IPS-15b (cell line): ENCODE data around the gene MED1.
"Not testable (repeated sequence)": the region's sequence is repeated elsewhere in the genome, so short reads cannot be mapped to it uniquely, and the experiment has no call there.

Experiments
- H3K27me3 ChIP-seq: one replicate; pipeline ENCODE4 v1.6.1; 2013; ENCODE audit warnings: low read length; ENCODE audit not compliant: control insufficient read depth, insufficient read depth
- H3K36me3 ChIP-seq: one replicate; pipeline ENCODE4 v1.6.1; 2013; ENCODE audit warnings: low read length; ENCODE audit not compliant: control insufficient read depth, insufficient read depth
- H3K4me1 ChIP-seq: one replicate; pipeline ENCODE4 v1.6.1; 2013; ENCODE audit warnings: mild to moderate bottlenecking, low read length; ENCODE audit not compliant: control insufficient read depth, insufficient read depth
- H3K4me3 ChIP-seq: one replicate; pipeline ENCODE4 v1.5.1; 2013; ENCODE audit warnings: low read depth, low read length
- H3K9ac ChIP-seq: one replicate; pipeline ENCODE4 v1.6.1; 2013; ENCODE audit warnings: low read depth, mild to moderate bottlenecking, low read length
- H3K9me3 ChIP-seq: one replicate; pipeline ENCODE4 v1.6.1; 2013; ENCODE audit warnings: mild to moderate bottlenecking, low read length; ENCODE audit not compliant: control insufficient read depth, insufficient read depth

The MED1 gene

GRCh38 chr17:39393736-39394135 lies 57.3 kb downstream of the MED1 start:
- Histone ChIP-seq H3K27me3 (no peaks in the 10 kb centered on the region), H3K4me3 (no peak overlapping the region), H3K4me1 (no peaks in the 10 kb centered on the region), H3K9ac (no peak overlapping the region), H3K9me3 (no peaks in the 10 kb centered on the region), H3K36me3 (no peaks in the 10 kb centered on the region)

- Histone ChIP-seq H3K4me1 (no peaks in the 10 kb centered on the region), H3K9ac (no peak overlapping the region), H3K9me3 (no peaks in the 10 kb centered on the region), H3K4me3 (no peak overlapping the region), H3K27me3 (no peaks in the 10 kb centered on the region), H3K36me3 (no peaks in the 10 kb centered on the region)
Observed at GRCh38 chr17:39391448-39391847, 59.6 kb downstream of the MED1 start.

- H3K9me3 ChIP-seq = no peaks in the 10 kb centered on the region
- no peak overlapping the region for H3K9ac ChIP-seq
- H3K27me3 ChIP-seq = no peaks in the 10 kb centered on the region
- no peaks in the 10 kb centered on the region for H3K36me3 ChIP-seq
- no peaks in the 10 kb centered on the region for H3K4me1 ChIP-seq
- H3K4me3 ChIP-seq = no peak overlapping the region
Observed at GRCh38 chr17:39385040-39385439, 66.0 kb downstream of the MED1 start.

- no peaks in the 10 kb centered on the region for H3K27me3 ChIP-seq
Observed at GRCh38 chr17:39380144-39380543, 70.9 kb downstream of the MED1 start.

GRCh38 chr17:39376434-39376833 lies 74.6 kb downstream of the MED1 start:
- no peak overlapping the region for H3K4me3 ChIP-seq
- H3K9ac ChIP-seq = no peak overlapping the region
- no peaks in the 10 kb centered on the region for H3K4me1 ChIP-seq
- H3K9me3 ChIP-seq = no peaks in the 10 kb centered on the region
- no peaks in the 10 kb centered on the region for H3K36me3 ChIP-seq
- H3K27me3 ChIP-seq = no peaks in the 10 kb centered on the region

More at GRCh38 chr17:39380144-39380543, 70.9 kb downstream of the MED1 start:
- Histone ChIP-seq H3K4me3 (no peak overlapping the region), H3K36me3 (no peaks in the 10 kb centered on the region), H3K4me1 (no peaks in the 10 kb centered on the region), H3K9me3 (no peaks in the 10 kb centered on the region), H3K9ac (no peak overlapping the region)

- H3K27me3 ChIP-seq, H3K9ac ChIP-seq, H3K9me3 ChIP-seq, H3K4me3 ChIP-seq, H3K4me1 ChIP-seq, H3K36me3 ChIP-seq: not testable (repeated sequence)
Observed at GRCh38 chr17:39367805-39368204, 83.3 kb downstream of the MED1 start.

- H3K4me3 ChIP-seq = no peak overlapping the region
- no peak overlapping the region for H3K9ac ChIP-seq
- no peaks in the 10 kb centered on the region for H3K4me1 ChIP-seq
Observed at GRCh38 chr17:39365872-39366271, 85.2 kb downstream of the MED1 start.

GRCh38 chr17:39365242-39365641 lies 85.8 kb downstream of the MED1 start:
- Histone ChIP-seq H3K27me3 (no peaks in the 10 kb centered on the region), H3K4me3 (no peak overlapping the region), H3K9me3 (no peaks in the 10 kb centered on the region), H3K9ac (no peak overlapping the region), H3K4me1 (no peaks in the 10 kb centered on the region), H3K36me3 (no peaks in the 10 kb centered on the region)

More at GRCh38 chr17:39365872-39366271, 85.2 kb downstream of the MED1 start:
- no peaks in the 10 kb centered on the region for H3K36me3 ChIP-seq
- no peaks in the 10 kb centered on the region for H3K27me3 ChIP-seq
- H3K9me3 ChIP-seq = no peaks in the 10 kb centered on the region

- no peaks in the 10 kb centered on the region for H3K36me3 ChIP-seq
- H3K9me3 ChIP-seq = no peaks in the 10 kb centered on the region
- H3K9ac ChIP-seq = no peak overlapping the region
- no peaks in the 10 kb centered on the region for H3K4me1 ChIP-seq
- no peak overlapping the region for H3K4me3 ChIP-seq
- H3K27me3 ChIP-seq = no peaks in the 10 kb centered on the region
Observed at GRCh38 chr17:39364236-39365025, 86.6 kb downstream of the MED1 start.

- Histone ChIP-seq H3K9me3 (no peaks in the 10 kb centered on the region), H3K4me1 (peaks cover 3% of the 10 kb centered on the region), H3K27me3 (no peaks in the 10 kb centered on the region), H3K4me3 (no peak overlapping the region), H3K36me3 (no peaks in the 10 kb centered on the region), H3K9ac (no peak overlapping the region)
Observed at GRCh38 chr17:39361064-39361463, 90.0 kb downstream of the MED1 start.

GRCh38 chr17:39360537-39360936 lies 90.5 kb downstream of the MED1 start:
- H3K9ac ChIP-seq = no peak overlapping the region
- H3K9me3 ChIP-seq = no peaks in the 10 kb centered on the region
- H3K4me3 ChIP-seq = no peak overlapping the region
- no peaks in the 10 kb centered on the region for H3K36me3 ChIP-seq
- H3K27me3 ChIP-seq = no peaks in the 10 kb centered on the region
- H3K4me1 ChIP-seq = peaks cover 3% of the 10 kb centered on the region

- no peaks in the 10 kb centered on the region for H3K36me3 ChIP-seq
- H3K4me3 ChIP-seq = no peak overlapping the region
- no peaks in the 10 kb centered on the region for H3K9me3 ChIP-seq
Observed at GRCh38 chr17:39359994-39360393, 91.1 kb downstream of the MED1 start.

More at GRCh38 chr17:39359994-39360393, 91.1 kb downstream of the MED1 start:
- peaks cover 3% of the 10 kb centered on the region for H3K4me1 ChIP-seq
- no peak overlapping the region for H3K9ac ChIP-seq
- H3K27me3 ChIP-seq = no peaks in the 10 kb centered on the region
